OCI-LY7 (cell line): ENCODE results near the gene ARVCF.

ENCODE experiments used
- CTCF ChIP-seq: fragments of 200-600 bp; sonication (generic); conservative IDR thresholded peaks from 2 replicates; pipeline ENCODE4 v1.5.1; 2014; ENCODE audit warnings: mild to moderate bottlenecking, antibody characterized with exemption, low read length, moderate library complexity, mixed read lengths
- EZH2phosphoT487 ChIP-seq: fragments of 200-600 bp; sonication (generic); IDR thresholded peaks from 2 replicates; pipeline ENCODE4 v1.6.1; 2018; ENCODE audit warnings: low read depth, borderline replicate concordance, mild to moderate bottlenecking, mixed run types, antibody characterized with exemption, low read length, moderate library complexity, mixed read lengths

GRCh38 chr22:19991645-19992451 is 24.8 kb downstream of the ARVCF start:
- TF ChIP-seq CTCF (no peak), EZH2phosphoT487 (no peak)
